Measurements from ENCODE around the gene EVX2.

GRCh38 chr2:176088937-176089842 is 5.4 kb upstream of the EVX2 start:
- TF ChIP-seq ZNF543 (CRISPR knock-in tag; IDR thresholded peaks at IDR 0.05) (no peak), E2F5 (CRISPR knock-in tag; conservative IDR thresholded peaks at IDR 0.05) (no peak), RNF2 (conservative IDR thresholded peaks at IDR 0.05; ENCODE audit: low read depth) (0 out of 2 replicates have a peak, but pooled peaks have one; percentile 19), MNT (IDR thresholded peaks at IDR 0.05) (no peak), MXI1 (IDR thresholded peaks at IDR 0.05; ENCODE audit: borderline replicate concordance, low read depth, low read length) (no peak), HNRNPH1 (optimal IDR thresholded peaks at IDR 0.05; ENCODE audit: low read depth, low read length) (no peak), HOMEZ (CRISPR knock-in tag; IDR thresholded peaks at IDR 0.05; ENCODE audit: low read depth) (no peak), PRMT3 (CRISPR knock-in tag; IDR thresholded peaks at IDR 0.05; ENCODE audit: borderline replicate concordance, low read depth) (no peak)

Data from HepG2 (cell line).